Stimulated activated CD8-positive, alpha-beta memory T cell treated with anti-CD3 and anti-CD28 coated beads, Interleukin-4, amount 100 ng/mL, for 4 hours (primary cell): ENCODE measurements around the gene BCAM.
"Not testable (repeated sequence)": the region's sequence is repeated elsewhere in the genome, so short reads cannot be mapped to it uniquely, and the experiment has no call there.

Experiments used
- DNase-seq, 2 donors: peaks; one replicate each; pipeline ENCODE4 v3.0.0-alpha.2; 2020; ENCODE audit warnings: low read depth in 2 of 2, low spot score in 1 of 2

BCAM gene

DNA sequence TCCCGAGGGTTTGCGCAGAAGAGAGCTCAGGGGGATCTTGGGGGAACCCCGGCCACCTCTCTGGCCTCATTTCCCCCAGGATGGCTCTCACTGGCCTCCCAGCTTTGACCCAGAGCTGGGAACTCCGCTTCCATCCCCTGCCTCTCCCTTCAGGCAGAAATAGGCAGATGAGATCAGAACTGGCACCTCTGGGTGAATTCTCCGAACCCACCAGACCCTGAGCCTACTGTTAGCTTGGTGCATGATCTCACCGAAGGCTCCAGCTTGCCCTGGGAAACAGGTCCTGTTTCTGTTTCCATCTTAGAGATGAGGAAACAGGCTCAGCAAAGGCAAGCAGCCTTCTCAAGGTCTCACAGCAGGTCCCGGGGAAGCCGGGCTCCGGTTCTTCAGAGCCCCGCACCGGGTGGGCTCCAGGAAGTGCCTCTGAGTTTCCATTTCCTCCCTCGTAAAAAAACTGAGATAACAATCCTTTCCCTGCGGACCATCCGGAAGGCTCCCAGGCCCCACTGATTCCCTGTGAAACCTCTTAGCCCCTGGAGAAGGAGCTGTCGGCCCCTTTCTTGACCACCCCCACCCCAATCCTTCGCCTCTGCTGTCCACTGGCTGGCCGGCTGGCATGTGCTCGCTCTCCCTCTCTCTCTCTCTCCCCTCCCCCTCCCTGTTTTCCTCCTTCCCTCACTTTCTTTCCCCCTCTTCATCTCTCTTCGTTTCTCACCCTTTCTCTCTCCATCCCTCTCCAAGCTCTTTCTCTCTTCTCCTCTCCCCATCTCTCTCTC is 39.3 kb downstream of the BCAM start:
- no peak for DNase-seq

DNA sequence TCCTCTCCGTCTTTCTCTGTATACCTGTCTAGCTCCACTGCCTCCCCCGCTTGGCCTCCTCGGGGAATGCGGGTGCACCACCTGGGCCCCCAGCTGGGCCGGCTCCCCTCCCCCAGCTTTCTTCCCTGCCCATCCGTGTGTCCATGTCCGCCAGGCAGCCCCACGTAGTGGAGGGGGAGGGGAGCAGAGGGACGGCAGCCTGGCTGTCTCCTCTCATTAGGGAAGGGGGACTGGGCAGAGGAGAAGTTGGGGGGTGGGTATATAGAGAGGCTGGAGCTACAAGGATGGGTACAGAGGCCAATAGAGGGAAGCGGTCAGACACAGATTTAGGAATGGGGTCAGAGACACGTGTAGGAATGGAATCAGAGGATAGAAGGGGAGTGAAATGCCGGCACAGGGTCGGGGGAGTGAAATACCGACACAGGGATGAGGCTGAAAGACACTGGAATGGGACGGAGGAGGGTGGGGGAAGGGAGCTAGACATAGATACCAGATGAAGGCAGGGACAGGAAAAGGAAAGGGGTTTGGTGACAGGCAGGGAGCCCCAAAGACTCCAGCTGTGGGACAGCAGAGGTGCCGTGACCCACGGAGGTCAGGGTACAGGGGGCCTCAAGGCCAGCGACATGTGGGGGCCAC is 40.0 kb downstream of the BCAM start:
- no peak for DNase-seq

DNA sequence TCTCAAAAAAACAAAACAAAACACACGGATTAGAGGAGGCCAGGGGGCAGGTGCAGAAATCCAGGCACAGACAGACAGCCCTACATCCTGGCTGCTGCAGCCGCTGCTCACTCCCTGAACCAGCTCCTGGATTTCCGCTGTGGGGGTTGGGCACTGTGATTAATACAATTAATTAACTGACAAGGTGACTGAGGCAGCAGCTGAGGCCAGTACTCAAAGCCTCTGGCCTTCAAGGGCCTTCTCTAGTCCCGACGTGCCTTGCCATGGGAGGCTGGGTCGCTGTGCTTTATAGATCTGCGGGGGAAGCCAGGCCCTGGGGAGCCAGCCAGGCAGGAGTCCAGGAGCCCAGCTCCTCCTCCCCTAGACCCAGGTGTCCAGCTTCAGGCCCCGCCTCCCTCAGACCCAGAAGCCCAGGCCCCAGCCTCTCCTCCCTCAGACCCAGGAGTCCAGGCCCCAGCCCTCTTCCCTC is 41.8 kb downstream of the BCAM start:
- DNase-seq = no peak

DNA sequence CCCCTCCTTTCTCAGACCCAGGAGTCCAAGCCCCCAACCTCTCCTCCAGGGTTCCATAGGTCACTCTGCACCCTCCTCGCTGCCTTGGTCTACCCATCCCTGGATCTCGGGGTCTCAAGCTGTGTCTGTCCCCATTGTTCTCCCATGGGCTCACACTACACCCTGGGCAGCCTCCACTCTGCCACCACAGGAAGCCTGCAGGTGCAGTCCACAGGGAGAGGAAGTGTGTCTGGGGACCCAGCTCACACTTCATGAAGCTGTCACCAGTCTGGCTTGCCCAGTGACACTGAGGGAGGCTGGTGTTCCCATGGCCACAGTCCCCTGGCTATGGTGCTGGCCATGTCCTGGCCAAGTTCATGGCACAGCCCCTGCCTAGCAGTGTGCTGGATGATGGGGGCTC is 42.5 kb downstream of the BCAM start:
- no peak for DNase-seq

DNA sequence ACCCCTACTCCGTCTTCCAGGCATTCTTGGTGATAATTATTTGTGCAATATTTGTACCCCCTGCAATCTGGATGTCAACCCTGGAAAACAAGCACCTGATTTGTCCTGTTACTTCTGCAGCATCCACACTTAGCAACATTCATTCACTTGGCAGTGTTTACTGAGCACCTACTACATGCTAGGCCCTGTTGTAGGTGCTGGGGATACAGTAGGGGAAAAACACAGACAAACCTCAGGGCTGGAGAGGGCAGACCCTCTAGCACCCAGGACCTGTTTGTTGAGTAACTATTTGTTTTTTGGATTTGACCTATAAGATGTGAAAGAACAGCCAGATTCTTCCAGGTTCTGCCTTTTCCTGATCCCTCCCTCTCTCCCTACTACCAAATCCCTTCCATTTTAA is 46.7 kb downstream of the BCAM start:
- no peak for DNase-seq

DNA sequence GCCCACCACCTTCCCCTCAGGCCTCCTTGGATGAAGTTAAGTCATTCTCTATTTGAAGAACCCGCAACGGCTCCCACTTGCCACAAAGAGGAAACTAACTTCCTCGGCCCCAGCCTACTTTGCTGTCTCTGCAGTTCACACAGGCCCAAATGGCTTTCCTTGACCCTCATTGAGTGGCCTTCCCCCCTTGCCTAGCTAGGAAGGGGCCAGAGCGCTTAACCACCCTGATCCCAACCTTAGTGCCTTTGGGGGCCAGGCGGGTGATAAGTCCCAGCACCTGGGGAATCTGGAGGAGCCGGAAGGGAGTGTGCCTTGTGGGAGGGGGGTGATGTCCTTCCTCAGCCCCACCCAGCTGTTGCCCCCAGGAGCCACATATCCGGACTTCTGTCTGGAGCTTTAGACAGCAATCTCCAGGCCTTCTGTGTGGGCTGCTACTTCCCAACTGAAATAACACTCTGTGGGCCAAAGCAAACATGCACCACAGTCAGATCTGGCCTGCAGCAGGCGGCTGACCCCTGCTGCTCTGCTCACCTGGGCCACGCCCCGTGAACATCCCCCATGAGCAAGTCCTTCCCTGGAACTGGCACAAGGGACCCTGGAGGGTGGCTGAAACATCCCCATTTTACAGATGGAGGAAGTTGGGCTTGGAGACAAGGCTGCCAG is 47.6 kb downstream of the BCAM start:
- no peak for DNase-seq

DNA sequence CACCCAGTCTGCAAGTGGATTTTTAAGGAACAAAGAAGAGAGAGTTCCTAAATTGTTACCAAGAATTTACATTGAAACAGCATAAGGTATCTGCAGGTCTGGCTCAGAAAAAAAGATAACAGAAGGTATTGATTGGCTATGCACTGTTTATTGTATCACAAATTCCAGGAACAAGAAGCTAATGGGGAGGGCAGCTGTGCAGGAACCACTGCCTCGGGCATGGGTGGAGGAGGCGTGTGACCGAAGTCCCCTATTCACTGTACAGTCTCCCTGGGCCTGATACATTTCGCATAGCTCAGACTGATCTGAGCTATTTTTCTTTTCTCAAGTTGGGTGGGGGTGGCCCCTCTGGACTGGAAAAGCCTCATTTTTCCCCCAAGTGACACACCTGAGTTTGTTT is 48.9 kb downstream of the BCAM start:
- DNase-seq = no peak

DNA sequence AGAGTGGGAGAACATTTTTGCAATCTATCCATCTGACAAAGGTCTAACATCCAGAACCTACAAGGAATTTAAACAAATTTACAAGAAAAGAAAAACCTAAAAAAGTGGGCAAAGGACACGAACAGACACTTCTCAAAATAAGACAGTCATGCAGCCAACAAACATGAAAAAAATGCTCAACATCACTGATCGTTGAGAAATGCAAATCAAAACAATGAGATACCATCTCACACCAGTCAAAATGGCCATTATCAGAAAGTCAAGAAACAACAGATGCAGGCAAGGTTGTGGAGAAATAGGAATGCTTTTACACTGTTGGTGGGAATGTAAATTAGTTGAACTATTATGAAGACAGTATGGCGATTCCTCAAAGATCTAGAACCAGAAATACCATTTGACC is 52.7 kb downstream of the BCAM start:
- DNase-seq = not testable (repeated sequence)

- no peak for DNase-seq
Measured at GRCh38 chr19:44863990-44864389, 55.1 kb downstream of the BCAM start.

DNA sequence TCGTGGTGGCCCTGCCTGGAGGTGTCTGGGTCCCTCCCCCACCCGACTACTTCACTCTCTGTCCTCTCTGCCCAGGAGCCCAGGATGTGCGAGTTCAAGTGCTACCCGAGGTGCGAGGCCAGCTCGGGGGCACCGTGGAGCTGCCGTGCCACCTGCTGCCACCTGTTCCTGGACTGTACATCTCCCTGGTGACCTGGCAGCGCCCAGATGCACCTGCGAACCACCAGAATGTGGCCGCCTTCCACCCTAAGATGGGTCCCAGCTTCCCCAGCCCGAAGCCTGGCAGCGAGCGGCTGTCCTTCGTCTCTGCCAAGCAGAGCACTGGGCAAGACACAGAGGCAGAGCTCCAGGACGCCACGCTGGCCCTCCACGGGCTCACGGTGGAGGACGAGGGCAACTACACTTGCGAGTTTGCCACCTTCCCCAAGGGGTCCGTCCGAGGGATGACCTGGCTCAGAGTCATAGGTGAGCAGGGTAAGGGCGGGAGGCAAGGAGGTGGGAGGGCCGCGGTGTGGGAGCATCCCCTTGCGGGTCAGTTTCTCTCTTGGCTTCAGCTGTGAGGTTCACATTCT is 56.4 kb downstream of the BCAM start:
- DNase-seq = no peak

GRCh38 chr19:44866664-44867063 is 57.8 kb downstream of the BCAM start:
- DNase-seq = no peak

DNA sequence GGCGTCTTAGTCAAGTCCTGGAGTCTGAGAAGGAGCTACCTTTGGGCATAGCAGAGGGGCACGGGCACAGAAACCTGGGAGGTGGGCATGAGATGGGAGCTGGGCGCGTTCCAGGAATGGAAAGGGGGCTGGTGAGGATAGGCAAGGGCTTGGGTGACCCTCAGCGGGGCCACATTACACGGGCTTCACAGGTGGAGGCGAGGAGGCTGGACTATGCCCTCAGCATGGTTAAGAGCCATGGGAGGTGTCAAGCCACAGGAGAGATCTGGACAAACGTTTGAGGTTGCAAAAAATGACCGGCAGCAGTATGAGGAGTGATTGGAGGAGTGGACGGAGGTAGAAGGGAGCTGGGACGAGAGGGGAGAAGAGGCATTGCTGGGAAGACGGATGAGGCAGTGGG is 58.7 kb downstream of the BCAM start:
- DNase-seq = no peak

- no peak for DNase-seq
Measured at GRCh38 chr19:44869733-44870470, 61.0 kb downstream of the BCAM start.
